GM10266 (cell line): ENCODE measurements around the gene SLC22A2.
"Not testable (repeated sequence)": the region's sequence is repeated elsewhere in the genome, so short reads cannot be mapped to it uniquely, and the experiment has no call there.

Source experiments
- DNase-seq: peaks from one replicate; pipeline ENCODE4 v3.0.0; 2012; ENCODE audit errors: extremely low spot score
- CTCF ChIP-seq: IDR thresholded peaks from 2 replicates; pipeline ENCODE4 v1.5.1; 2012; ENCODE audit warnings: mild to moderate bottlenecking, low read depth; ENCODE audit not compliant: control insufficient read depth, insufficient read depth; ENCODE audit errors: missing control alignments

The SLC22A2 gene

GRCh38 chr6:160248538-160248937 is 10.1 kb downstream of the SLC22A2 start:
- no peak for DNase-seq
- TF ChIP-seq CTCF = no peak

GRCh38 chr6:160247457-160247883 is 11.2 kb downstream of the SLC22A2 start:
- no peak for TF ChIP-seq CTCF
- no peak for DNase-seq

GRCh38 chr6:160240691-160241084 is 17.9 kb downstream of the SLC22A2 start:
- TF ChIP-seq CTCF = no peak
- DNase-seq = no peak

- no peak for TF ChIP-seq CTCF
These were observed 18.5 kb downstream of the SLC22A2 start for GRCh38 chr6:160239929-160240690.

GRCh38 chr6:160238761-160239751 is 19.6 kb downstream of the SLC22A2 start:
- no peak for TF ChIP-seq CTCF
- no peak for DNase-seq

More at GRCh38 chr6:160239929-160240690, 18.5 kb downstream of the SLC22A2 start:
- no peak for DNase-seq

GRCh38 chr6:160238278-160238711 is 20.3 kb downstream of the SLC22A2 start:
- DNase-seq = no peak
- TF ChIP-seq CTCF = no peak

- not testable (repeated sequence) for DNase-seq
These were observed 20.9 kb downstream of the SLC22A2 start for GRCh38 chr6:160237597-160238275.

GRCh38 chr6:160236235-160236872 is 22.3 kb downstream of the SLC22A2 start:
- not testable (repeated sequence) for DNase-seq

GRCh38 chr6:160233950-160234640 is 24.5 kb downstream of the SLC22A2 start:
- DNase-seq = not testable (repeated sequence)
